B cell (primary cell): ENCODE measurements around the gene MTIF2.

Experiments used
- EZH2 ChIP-seq: IDR thresholded peaks from 2 replicates; pipeline ENCODE4 v1.6.1; 2012; ENCODE audit warnings: borderline replicate concordance, low read depth, mild to moderate bottlenecking, moderate library complexity, low read length; ENCODE audit not compliant: insufficient read depth, poor library complexity, severe bottlenecking
- TF ChIP-seq, protein P1 (sequence below): fragments of 200-600 bp; IDR thresholded peaks from one replicate; pipeline ENCODE4 v1.8.0; 2022; ENCODE audit warnings: antibody characterized with exemption, mild to moderate bottlenecking

DNA sequence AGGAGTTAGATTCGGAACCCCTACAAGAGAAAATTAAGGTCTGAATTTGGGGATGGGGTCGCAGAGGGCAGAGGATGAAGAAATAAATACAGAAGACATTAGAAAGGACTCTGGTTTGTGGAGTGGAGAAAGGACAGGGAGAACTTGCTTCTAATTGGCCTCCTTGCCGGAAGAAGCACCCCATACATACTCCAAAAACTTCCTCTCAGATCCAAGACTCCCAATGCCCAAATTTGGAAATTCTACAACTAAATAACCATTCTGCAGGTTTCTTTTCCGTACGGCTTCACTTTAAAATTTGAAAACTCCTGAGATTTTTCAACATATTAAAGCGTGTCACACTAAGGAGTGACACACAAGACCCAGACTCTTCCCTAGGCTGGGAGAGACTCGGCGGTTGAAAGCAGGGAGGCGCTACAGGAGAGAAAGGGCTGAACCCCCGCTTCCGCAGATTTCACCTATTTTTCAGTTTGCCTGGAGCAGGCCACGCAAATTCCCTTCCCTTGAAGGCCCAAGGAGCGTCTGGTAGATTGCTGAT, 37.4 kb downstream of the MTIF2 start:
- TF ChIP-seq, protein P1, sequence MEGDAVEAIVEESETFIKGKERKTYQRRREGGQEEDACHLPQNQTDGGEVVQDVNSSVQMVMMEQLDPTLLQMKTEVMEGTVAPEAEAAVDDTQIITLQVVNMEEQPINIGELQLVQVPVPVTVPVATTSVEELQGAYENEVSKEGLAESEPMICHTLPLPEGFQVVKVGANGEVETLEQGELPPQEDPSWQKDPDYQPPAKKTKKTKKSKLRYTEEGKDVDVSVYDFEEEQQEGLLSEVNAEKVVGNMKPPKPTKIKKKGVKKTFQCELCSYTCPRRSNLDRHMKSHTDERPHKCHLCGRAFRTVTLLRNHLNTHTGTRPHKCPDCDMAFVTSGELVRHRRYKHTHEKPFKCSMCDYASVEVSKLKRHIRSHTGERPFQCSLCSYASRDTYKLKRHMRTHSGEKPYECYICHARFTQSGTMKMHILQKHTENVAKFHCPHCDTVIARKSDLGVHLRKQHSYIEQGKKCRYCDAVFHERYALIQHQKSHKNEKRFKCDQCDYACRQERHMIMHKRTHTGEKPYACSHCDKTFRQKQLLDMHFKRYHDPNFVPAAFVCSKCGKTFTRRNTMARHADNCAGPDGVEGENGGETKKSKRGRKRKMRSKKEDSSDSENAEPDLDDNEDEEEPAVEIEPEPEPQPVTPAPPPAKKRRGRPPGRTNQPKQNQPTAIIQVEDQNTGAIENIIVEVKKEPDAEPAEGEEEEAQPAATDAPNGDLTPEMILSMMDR = no peak
- no peak for TF ChIP-seq EZH2
